Inferior parietal cortex (tissue), 1 donor: ENCODE results near the gene PCDHB7.
"Not testable (repeated sequence)": the region's sequence is repeated elsewhere in the genome, so short reads cannot be mapped to it uniquely, and the experiment has no call there.

Source experiments
- DNase-seq: peaks from one replicate; pipeline ENCODE4 v3.0.0-alpha.2; 2016; ENCODE audit errors: extremely low spot score

PCDHB7 gene

DNA sequence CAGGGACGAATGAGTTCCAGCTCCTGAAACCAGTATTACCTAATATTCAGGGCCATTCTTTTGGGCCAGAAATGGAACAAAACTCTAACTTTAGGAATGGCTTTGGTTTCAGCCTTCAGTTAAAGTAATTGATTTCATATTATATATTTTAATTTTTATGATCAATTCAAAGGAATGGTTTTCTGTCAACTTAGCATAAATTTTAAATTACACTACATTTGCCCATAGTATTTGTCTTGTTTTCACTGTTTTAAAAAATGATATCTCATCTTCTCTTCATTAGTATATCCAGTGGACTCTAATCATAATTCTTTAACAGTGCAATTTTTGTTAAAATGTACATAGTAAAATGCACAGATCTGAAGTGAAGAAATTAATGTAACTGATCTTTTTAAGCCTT is 7.9 kb downstream of the PCDHB7 start:
- DNase-seq = no peak

DNA sequence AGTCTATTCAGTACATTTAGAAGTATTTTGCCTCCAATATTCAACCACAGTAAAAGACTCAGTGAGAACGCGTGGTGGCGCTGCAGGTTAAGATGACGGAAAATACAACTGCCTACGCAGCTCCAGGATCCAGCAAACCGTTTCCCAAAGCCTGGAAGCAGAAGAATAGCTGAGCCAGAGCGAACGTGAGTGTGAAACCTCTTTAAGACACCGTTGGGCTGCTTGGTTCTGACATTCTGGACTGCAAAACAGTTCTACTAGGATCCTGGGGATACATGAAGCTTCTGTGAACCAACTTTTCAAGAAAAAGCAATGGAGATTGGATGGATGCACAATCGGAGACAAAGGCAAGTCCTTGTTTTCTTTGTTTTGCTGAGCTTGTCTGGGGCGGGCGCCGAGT is 9.8 kb downstream of the PCDHB7 start, which contains the start of gene PCDHB16:
PCDHB16 (plus strand) TSS at position 140 of the 400 bp plus-strand sequence; CDS start at position 313, 173 bp downstream.
- DNase-seq = peak; percentile 39

DNA sequence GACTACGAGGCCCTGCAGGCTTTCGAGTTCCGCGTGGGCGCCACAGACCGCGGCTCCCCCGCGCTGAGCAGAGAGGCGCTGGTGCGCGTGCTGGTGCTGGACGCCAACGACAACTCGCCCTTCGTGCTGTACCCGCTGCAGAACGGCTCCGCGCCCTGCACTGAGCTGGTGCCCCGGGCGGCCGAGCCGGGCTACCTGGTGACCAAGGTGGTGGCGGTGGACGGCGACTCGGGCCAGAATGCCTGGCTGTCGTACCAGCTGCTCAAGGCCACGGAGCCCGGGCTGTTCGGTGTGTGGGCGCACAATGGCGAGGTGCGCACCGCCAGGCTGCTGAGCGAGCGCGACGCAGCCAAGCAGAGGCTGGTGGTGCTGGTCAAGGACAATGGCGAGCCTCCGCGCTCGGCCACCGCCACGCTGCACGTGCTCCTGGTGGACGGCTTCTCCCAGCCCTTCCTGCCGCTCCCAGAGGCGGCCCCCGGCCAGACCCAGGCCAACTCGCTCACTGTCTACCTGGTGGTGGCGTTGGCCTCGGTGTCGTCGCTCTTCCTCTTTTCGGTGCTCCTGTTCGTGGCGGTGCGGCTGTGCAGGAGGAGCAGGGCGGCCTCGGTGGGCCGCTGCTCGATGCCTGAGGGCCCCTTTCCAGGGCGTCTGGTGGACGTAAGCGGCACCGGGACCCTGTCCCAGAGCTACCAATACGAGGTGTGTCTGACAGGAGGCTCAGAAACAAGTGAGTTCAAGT is 11.8 kb downstream of the PCDHB7 start:
- DNase-seq = not testable (repeated sequence)

DNA sequence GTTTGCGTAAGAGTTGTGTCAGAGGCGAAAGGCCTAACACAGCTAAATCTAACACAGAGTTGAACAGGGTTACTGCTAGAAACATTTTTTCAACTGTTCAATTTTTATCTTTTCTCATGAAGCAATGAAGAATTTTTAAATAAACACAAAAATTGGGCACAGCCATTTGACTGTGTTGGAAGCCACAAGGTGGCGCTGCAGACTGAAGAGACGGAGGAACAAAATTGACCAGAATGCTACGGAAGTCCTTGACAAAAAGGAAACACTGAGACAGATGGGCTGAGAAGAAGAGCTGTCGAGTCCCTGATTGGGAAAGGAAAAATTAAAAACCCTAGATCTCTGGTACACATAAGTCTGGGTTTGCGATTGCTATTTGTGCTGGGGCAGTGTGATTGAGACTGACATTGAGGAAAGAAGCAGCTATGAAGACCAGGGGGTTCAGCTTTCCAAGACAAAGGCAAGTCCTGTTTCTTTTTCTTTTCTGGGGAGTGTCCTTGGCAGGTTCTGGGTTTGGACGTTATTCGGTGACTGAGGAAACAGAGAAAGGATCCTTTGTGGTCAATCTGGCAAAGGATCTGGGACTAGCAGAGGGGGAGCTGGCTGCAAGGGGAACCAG is 14.6 kb downstream of the PCDHB7 start, which contains the start of gene PCDHB9:
PCDHB9 (plus strand) TSS at position 265 of the 616 bp plus-strand sequence; CDS start at position 423, 158 bp downstream.
- DNase-seq = peak; percentile 25

DNA sequence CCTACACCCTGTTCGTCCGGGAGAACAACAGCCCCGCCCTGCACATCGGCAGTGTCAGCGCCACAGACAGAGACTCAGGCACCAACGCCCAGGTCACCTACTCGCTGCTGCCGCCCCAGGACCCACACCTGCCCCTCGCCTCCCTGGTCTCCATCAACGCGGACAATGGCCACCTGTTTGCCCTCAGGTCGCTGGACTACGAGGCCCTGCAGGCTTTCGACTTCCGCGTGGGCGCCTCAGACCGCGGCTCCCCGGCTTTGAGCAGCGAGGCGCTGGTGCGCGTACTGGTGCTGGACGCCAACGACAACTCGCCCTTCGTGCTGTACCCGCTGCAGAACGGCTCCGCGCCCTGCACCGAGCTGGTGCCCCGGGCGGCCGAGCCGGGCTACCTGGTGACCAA is 16.2 kb downstream of the PCDHB7 start:
- DNase-seq = not testable (repeated sequence)

DNA sequence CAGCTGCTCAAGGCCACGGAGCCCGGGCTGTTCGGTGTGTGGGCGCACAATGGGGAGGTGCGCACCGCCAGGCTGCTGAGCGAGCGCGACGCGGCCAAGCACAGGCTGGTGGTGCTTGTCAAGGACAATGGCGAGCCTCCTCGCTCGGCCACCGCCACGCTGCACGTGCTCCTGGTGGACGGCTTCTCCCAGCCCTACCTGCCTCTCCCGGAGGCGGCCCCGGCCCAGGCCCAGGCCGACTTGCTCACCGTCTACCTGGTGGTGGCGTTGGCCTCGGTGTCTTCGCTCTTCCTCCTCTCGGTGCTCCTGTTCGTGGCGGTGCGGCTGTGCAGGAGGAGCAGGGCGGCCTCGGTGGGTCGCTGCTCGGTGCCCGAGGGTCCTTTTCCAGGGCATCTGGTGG is 16.7 kb downstream of the PCDHB7 start:
- not testable (repeated sequence) for DNase-seq

DNA sequence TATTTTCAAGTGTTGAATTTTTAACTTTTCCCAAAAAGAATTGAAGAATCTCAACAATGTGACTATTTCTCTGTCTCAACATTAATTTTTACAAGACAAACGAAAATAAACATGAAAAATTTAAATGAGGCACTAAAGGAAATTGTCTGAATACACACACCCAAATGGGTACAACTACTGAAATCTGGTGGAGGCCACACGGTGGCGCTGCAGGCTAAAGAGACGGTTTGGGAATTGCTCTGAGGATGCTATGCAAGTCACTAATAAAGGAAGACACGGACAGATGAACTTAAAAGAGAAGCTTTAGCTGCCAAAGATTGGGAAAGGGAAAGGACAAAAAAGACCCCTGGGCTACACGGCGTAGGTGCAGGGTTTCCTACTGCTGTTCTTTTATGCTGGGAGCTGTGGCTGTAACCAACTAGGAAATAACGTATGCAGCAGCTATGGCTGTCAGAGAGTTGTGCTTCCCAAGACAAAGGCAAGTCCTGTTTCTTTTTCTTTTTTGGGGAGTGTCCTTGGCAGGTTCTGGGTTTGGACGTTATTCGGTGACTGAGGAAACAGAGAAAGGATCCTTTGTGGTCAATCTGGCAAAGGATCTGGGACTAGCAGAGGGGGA is 19.8 kb downstream of the PCDHB7 start, which contains the start of gene PCDHB10:
PCDHB10 (plus strand) TSS at position 244 of the 616 bp plus-strand sequence; CDS start at position 444, 200 bp downstream.
- DNase-seq = peak; percentile 59

DNA sequence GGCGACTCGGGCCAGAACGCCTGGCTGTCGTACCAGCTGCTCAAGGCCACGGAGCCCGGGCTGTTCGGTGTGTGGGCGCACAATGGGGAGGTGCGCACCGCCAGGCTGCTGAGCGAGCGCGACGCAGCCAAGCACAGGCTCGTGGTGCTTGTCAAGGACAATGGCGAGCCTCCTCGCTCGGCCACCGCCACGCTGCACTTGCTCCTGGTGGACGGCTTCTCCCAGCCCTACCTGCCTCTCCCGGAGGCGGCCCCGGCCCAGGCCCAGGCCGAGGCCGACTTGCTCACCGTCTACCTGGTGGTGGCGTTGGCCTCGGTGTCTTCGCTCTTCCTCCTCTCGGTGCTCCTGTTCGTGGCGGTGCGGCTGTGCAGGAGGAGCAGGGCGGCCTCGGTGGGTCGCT is 21.9 kb downstream of the PCDHB7 start:
- not testable (repeated sequence) for DNase-seq

DNA sequence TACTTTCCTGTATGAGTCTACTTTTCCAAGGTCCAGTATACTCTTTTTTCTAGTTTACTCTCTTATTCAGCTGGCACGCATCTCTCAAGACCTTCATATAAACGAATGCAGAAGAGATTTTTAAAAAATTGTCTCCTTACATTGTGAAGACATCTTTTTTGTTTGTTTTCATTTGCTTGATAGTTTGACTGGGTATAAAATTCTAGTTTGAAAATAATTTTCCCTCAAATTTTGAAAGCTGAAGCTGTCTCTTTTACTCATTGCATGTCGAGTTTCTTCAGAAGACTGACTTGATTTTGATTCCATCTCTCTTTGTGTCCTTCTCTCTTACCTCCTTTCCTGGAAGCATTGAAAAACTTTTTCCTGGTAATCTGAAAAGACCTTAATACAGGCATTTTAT is 23.9 kb downstream of the PCDHB7 start:
- DNase-seq = no peak

DNA sequence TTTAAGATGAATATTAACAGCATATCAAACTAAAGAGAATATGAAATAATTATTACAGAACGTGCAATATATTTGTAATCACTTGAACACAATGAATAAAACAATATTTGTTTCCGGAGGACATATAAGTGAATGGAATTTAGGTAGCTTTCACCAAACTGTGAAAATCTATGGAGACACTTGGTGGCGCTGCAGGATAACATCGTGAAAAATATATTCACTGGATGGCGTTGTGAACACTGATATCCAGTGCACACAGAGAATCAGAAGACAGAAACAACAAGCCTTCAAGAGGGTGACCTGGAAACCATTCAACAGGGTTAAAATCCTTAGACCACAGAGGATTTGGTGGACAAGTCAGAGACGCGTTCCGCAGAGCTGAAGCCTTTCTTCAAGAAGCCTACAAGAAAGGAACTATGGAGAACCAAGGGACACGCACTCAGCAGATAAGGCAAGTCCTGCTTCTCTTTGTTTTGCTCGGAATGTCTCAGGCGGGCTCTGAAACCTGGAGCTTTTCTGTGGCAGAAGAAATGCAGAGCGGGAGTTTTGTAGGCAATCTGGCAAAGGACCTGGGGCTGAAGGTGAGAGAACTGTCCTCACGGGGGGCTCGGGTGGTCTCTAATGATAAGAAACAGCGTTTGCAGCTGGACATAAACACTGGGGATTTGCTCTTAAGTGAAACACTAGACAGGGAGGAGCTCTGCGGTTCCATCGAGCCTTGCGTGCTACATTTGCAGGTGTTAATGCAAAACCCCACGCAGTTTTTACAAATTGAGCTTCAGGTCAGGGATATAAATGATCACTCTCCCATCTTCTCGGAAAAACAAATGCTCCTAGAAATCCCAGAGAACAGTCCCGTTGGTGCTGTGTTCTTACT is 27.2 kb downstream of the PCDHB7 start, which contains the start of gene PCDHB11:
PCDHB11 (plus strand) TSS at position 269 of the 877 bp plus-strand sequence; CDS start at position 417, 148 bp downstream.
- no peak for DNase-seq

DNA sequence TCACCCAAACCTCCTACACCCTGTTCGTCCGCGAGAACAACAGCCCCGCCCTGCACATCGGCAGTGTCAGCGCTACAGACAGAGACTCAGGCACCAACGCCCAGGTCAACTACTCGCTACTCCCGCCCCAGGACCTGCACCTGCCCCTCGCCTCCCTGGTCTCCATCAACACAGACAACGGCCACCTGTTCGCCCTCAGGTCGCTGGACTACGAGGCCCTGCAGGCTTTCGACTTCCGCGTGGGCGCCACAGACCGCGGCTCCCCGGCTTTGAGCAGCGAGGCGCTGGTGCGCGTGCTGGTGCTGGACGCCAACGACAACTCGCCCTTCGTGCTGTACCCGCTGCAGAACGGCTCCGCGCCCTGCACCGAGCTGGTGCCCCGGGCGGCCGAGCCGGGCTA is 28.7 kb downstream of the PCDHB7 start:
- not testable (repeated sequence) for DNase-seq

DNA sequence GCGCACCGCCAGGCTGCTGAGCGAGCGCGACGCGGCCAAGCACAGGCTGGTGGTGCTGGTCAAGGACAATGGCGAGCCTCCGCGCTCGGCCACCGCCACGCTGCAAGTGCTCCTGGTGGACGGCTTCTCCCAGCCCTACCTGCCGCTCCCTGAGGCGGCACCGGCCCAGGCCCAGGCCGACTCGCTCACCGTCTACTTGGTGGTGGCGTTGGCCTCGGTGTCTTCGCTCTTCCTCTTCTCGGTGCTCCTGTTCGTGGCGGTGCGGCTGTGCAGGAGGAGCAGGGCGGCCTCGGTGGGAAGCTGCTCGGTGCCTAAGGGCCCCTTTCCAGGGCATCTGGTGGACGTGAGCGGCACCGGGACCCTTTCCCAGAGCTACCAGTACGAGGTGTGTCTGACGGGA is 29.2 kb downstream of the PCDHB7 start:
- DNase-seq = not testable (repeated sequence)

DNA sequence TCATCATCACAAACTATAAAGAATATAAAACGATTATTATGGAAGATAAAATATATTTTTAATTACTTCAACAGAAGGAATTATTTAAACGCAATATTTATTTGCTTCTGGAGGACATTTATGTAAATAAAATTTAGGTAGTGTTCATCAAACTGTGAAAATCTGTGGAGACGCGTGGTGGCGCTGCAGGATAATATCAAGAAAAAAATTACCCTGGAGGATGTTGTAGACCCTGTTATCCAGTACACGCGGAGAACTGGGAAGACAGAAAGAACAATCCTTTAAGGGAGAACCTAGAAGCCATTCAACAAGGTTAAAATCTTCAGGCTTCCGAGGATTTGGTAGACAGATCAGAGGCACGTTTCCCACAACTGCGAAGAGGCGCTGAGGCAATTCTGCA is 36.0 kb downstream of the PCDHB7 start, which contains the start of gene PCDHB12:
PCDHB12 (plus strand) TSS at position 242 of the 400 bp plus-strand sequence. CDS start 189 bp downstream, outside the sequence.
- DNase-seq = peak; percentile 6

DNA sequence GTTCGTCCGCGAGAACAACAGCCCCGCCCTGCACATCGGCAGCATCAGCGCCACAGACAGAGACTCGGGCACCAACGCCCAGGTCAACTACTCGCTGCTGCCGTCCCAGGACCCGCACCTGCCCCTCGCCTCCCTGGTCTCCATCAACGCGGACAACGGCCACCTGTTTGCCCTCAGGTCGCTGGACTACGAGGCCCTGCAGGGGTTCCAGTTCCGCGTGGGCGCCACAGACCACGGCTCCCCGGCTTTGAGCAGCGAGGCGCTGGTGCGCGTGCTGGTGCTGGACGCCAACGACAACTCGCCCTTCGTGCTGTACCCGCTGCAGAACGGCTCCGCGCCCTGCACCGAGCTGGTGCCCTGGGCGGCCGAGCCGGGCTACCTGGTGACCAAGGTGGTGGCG is 37.8 kb downstream of the PCDHB7 start:
- not testable (repeated sequence) for DNase-seq

DNA sequence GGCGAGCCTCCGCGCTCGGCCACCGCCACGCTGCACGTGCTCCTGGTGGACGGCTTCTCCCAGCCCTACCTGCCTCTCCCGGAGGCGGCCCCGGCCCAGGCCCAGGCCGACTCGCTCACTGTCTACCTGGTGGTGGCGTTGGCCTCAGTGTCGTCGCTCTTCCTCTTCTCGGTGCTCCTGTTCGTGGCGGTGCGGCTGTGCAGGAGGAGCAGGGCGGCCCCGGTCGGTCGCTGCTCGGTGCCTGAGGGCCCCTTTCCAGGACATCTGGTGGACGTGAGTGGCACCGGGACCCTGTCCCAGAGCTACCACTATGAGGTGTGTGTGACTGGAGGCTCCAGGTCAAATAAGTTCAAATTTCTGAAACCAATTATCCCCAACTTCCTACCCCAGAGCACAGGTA is 38.4 kb downstream of the PCDHB7 start:
- DNase-seq = not testable (repeated sequence)

DNA sequence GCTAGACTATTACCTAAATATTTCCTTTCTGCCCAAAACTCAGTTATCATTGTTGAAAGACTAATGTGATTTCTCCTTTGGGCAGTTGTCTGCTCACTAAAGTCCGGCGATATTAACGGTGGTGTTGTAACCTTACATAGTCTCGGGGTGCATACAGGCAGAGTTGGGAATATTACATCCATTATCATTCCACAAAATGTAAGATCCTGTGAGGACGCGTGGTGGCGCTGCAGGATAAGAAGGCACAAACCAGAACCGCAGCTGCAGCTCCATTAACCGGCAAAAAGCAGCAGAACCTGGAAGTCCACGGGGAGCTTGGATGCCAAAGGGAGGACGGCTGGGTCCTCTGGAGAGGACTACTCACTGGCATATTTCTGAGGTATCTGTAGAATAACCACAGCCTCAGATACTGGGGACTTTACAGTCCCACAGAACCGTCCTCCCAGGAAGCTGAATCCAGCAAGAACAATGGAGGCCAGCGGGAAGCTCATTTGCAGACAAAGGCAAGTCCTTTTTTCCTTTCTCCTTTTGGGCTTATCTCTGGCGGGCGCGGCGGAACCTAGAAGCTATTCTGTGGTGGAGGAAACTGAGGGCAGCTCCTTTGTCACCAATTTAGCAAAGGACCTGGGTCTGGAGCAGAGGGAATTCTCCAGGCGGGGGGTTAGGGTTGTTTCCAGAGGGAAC is 41.4 kb downstream of the PCDHB7 start, which contains the start of gene PCDHB13:
PCDHB13 (plus strand) TSS at position 264 of the 684 bp plus-strand sequence; CDS start at position 469, 205 bp downstream.
- DNase-seq = peak; percentile 12

DNA sequence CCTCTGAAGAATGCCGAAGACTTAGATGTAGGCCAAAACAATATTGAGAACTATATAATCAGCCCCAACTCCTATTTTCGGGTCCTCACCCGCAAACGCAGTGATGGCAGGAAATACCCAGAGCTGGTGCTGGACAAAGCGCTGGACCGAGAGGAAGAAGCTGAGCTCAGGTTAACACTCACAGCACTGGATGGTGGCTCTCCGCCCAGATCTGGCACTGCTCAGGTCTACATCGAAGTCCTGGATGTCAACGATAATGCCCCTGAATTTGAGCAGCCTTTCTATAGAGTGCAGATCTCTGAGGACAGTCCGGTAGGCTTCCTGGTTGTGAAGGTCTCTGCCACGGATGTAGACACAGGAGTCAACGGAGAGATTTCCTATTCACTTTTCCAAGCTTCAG is 42.1 kb downstream of the PCDHB7 start:
- DNase-seq = not testable (repeated sequence)

DNA sequence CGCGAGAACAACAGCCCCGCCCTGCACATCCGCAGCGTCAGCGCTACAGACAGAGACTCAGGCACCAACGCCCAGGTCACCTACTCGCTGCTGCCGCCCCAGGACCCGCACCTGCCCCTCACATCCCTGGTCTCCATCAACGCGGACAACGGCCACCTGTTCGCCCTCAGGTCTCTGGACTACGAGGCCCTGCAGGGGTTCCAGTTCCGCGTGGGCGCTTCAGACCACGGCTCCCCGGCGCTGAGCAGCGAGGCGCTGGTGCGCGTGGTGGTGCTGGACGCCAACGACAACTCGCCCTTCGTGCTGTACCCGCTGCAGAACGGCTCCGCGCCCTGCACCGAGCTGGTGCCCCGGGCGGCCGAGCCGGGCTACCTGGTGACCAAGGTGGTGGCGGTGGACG is 43.1 kb downstream of the PCDHB7 start:
- DNase-seq = not testable (repeated sequence)

DNA sequence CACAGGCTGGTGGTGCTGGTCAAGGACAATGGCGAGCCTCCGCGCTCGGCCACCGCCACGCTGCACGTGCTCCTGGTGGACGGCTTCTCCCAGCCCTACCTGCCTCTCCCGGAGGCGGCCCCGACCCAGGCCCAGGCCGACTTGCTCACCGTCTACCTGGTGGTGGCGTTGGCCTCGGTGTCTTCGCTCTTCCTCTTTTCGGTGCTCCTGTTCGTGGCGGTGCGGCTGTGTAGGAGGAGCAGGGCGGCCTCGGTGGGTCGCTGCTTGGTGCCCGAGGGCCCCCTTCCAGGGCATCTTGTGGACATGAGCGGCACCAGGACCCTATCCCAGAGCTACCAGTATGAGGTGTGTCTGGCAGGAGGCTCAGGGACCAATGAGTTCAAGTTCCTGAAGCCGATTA is 43.6 kb downstream of the PCDHB7 start:
- DNase-seq = not testable (repeated sequence)

DNA sequence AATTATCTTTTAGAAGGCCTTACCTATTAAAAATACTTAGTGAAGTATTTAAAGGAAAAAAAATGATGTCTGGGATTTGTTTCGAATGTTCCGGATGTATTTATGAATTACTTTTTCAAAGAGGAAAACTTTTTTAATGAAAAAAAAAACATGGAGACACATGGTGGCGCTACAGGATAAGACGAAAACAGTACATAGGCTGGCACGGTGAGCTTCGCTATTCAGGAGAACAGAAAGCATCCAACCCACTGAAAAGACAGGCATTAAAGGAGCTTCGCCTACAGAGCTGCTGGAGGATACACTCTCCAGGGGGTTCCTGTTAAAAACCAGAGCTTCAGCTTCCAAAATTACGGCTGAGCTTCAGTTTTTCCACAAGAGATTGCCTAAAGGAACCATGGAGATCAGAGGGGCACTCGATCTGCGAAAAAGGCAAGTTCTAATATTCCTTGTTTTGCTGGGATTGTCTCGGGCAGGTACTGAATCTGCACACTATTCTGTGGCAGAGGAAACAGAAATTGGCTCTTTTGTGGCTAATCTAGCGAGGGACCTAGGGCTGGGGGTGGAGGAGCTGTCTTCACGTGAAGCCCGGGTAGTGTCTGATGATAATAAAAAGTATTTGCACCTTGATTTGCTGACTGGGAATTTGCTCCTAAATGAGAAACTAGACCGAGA is 50.8 kb downstream of the PCDHB7 start, which contains the start of gene PCDHB14:
PCDHB14 (plus strand) TSS at position 232 of the 672 bp plus-strand sequence; CDS start at position 395, 163 bp downstream.
- DNase-seq = peak; percentile 20
